HepG2 (cell line): ENCODE measurements around the gene UBE2H.

Source experiments
- GRHL1 ChIP-seq: sonication (generic); formaldehyde crosslinking; conservative IDR thresholded peaks from 2 replicates; pipeline ENCODE4 v1.8.0; 2022; ENCODE audit warnings: missing genetic modification reagents
- HNRNPL ChIP-seq: fragments of 200-400 bp; formaldehyde crosslinking; IDR thresholded peaks from 2 replicates; pipeline ENCODE4 v1.6.1; 2017; ENCODE audit warnings: mild to moderate bottlenecking, low read depth, low read length
- KDM3A ChIP-seq: IDR thresholded peaks from 2 replicates; pipeline ENCODE4 v1.6.1; 2018; ENCODE audit warnings: low read depth, missing compliant biosample characterization
- KLF15 ChIP-seq: sonication (generic); formaldehyde crosslinking; IDR thresholded peaks from 2 replicates; pipeline ENCODE4 v1.8.1; 2023; ENCODE audit warnings: borderline replicate concordance, mild to moderate bottlenecking, inconsistent platforms, missing genetic modification reagents, mixed read lengths
- ZNF260 ChIP-seq: sonication (generic); formaldehyde crosslinking; IDR thresholded peaks from 2 replicates; pipeline ENCODE4 v1.4.0; 2020; ENCODE audit warnings: missing genetic modification reagents, low read depth, mild to moderate bottlenecking, borderline replicate concordance
- ZNF564 ChIP-seq: sonication (generic); formaldehyde crosslinking; IDR thresholded peaks from 2 replicates; pipeline ENCODE4 v1.8.1; 2023; ENCODE audit warnings: mild to moderate bottlenecking, missing genetic modification reagents

DNA sequence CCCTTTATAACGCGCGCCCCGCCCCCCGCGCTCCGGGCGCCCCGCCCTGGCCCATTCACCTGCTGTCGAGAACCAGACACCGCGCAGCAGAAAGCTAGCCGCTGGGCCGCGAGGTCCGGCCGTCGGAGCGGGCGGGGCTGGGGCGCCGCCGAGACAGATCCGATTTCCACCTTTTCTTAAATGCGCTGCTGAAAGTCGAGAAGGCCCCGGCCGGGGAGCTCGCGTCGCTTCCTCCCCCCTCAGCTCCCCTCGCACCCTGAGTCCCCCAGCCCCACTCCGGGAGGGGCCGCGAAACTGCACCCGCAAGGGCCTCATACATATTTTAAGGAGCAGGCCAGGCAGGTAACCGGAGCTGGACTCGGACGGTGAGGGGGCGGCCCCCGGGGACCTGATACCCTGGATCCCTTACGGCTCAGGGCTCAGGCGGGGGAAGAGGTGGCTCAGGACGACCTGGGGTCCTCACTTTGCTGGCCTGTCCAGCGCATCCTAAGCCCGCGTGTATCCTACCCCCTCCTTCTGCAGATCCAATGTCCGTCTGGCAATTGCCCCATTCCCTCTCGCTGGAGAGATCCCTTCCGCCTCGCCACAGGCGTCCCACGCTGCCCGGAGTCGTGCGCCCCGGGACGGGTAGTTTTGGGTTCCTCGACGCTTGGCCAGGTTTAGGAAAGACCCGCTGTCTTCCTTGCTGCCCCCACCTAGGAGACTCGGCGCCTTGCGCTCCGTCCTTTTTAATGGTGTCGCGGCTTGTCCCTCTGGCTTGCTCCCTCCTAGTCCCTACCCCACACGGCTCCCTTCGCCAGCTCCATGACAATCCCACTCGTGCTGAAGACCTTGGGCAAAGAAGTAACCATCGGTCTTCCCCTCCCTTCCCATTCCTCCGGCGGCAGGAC, 170.6 kb downstream of the UBE2H start:
- no peak for TF ChIP-seq ZNF260 (CRISPR knock-in tag)
- no peak for TF ChIP-seq HNRNPL
- no peak for TF ChIP-seq ZNF564 (CRISPR knock-in tag)
- TF ChIP-seq KLF15 (CRISPR knock-in tag): no peak
- TF ChIP-seq KDM3A (CRISPR knock-in tag): no peak
- no peak for TF ChIP-seq GRHL1
